WTC11 (cell line): ENCODE data around the gene RNF39. TPM values are rescaled to one million over a fixed set of nuclear protein-coding genes. Genes with fewer than 3 reads are reported as not detected.

Experiments
- ATF1 ChIP-seq: sonication (generic); formaldehyde crosslinking; IDR thresholded peaks from 2 replicates; pipeline ENCODE4 v1.8.1; 2023; ENCODE audit warnings: mild to moderate bottlenecking, moderate library complexity, missing genetic modification reagents
- CBFB ChIP-seq: sonication (generic); formaldehyde crosslinking; IDR thresholded peaks from 2 replicates; pipeline ENCODE4 v1.8.1; 2022; ENCODE audit warnings: mild to moderate bottlenecking, low read depth, missing genetic modification reagents
- FOXJ3 ChIP-seq: sonication (generic); formaldehyde crosslinking; IDR thresholded peaks from 2 replicates; pipeline ENCODE4 v1.9.0; 2021; ENCODE audit warnings: missing genetic modification reagents, mild to moderate bottlenecking, borderline replicate concordance
- FOXK1 ChIP-seq: sonication (generic); formaldehyde crosslinking; IDR thresholded peaks from 2 replicates; pipeline ENCODE4 v1.8.0; 2022; ENCODE audit warnings: mild to moderate bottlenecking, moderate library complexity, missing genetic modification reagents
- HMGA2 ChIP-seq: fragments of 250-450 bp; sonication (Bioruptor Pico); IDR thresholded peaks from 2 replicates; pipeline ENCODE4 v1.4.0; 2021; ENCODE audit warnings: mild to moderate bottlenecking, moderate library complexity
- JAZF1 ChIP-seq: fragments of 250-450 bp; sonication (Bioruptor Pico); IDR thresholded peaks from 2 replicates; pipeline ENCODE4 v1.9.0; 2021; ENCODE audit warnings: moderate library complexity, mild to moderate bottlenecking, inconsistent platforms
- NFYB ChIP-seq: sonication (generic); formaldehyde crosslinking; conservative IDR thresholded peaks from 2 replicates; pipeline ENCODE4 v1.8.0; 2022; ENCODE audit warnings: low read depth, missing genetic modification reagents
- NR3C1 ChIP-seq: sonication (generic); formaldehyde crosslinking; conservative IDR thresholded peaks from 2 replicates; pipeline ENCODE4 v1.8.1; 2023; ENCODE audit warnings: low read depth, mild to moderate bottlenecking, missing genetic modification reagents
- TEAD4 ChIP-seq: sonication (generic); formaldehyde crosslinking; IDR thresholded peaks from 2 replicates; pipeline ENCODE4 v1.8.0; 2022; ENCODE audit warnings: mild to moderate bottlenecking, missing genetic modification reagents
- ZNF121 ChIP-seq: sonication (generic); formaldehyde crosslinking; IDR thresholded peaks from 2 replicates; pipeline ENCODE4 v1.8.0; 2023; ENCODE audit warnings: missing genetic modification reagents
- ZNF138 ChIP-seq: sonication (generic); formaldehyde crosslinking; conservative IDR thresholded peaks from 2 replicates; pipeline ENCODE4 v1.8.1; 2022; ENCODE audit warnings: mild to moderate bottlenecking, moderate library complexity, missing genetic modification reagents
- ZNF396 ChIP-seq: fragments of 250-450 bp; sonication (Bioruptor Pico); IDR thresholded peaks from 2 replicates; pipeline ENCODE4 v1.8.0; 2021; ENCODE audit warnings: mild to moderate bottlenecking, moderate library complexity, borderline replicate concordance
- ZNF416 ChIP-seq: fragments of 250-450 bp; sonication (Bioruptor Pico); IDR thresholded peaks from 2 replicates; pipeline ENCODE4 v1.9.0; 2021; ENCODE audit warnings: mild to moderate bottlenecking, inconsistent platforms
- total RNA-seq: library from RNA; stranded (reverse); gene quantifications from 3 replicates; pipeline ENCODE4 v1.2.3, GENCODE V29; 2021
- TF ChIP-seq, protein P1 (sequence below): sonication (generic); formaldehyde crosslinking; IDR thresholded peaks from 2 replicates; pipeline ENCODE4 v1.8.1; 2022; ENCODE audit warnings: missing genetic modification reagents, borderline replicate concordance
- TF ChIP-seq, protein P2 (sequence below): fragments of 250-450 bp; sonication (Bioruptor Pico); IDR thresholded peaks from 2 replicates; pipeline ENCODE4 v1.9.0; 2021; ENCODE audit warnings: moderate library complexity, mild to moderate bottlenecking, inconsistent platforms, borderline replicate concordance
- TF ChIP-seq, protein P3 (sequence below): fragments of 250-450 bp; sonication (Bioruptor Pico); IDR thresholded peaks from 2 replicates; pipeline ENCODE4 v1.9.0; 2021; ENCODE audit warnings: mild to moderate bottlenecking
- TF ChIP-seq, protein P4 (sequence below): sonication (generic); formaldehyde crosslinking; IDR thresholded peaks from 2 replicates; pipeline ENCODE4 v1.8.1; 2023; ENCODE audit warnings: mild to moderate bottlenecking, moderate library complexity, missing genetic modification reagents
- TF ChIP-seq, protein P5 (sequence below): sonication (generic); formaldehyde crosslinking; IDR thresholded peaks from 2 replicates; pipeline ENCODE4 v1.8.0; 2022; ENCODE audit warnings: missing genetic modification reagents
- TF ChIP-seq, protein P6 (sequence below): sonication (generic); formaldehyde crosslinking; IDR thresholded peaks from 2 replicates; pipeline ENCODE4 v1.8.1; 2022; ENCODE audit warnings: low read depth, missing genetic modification reagents, borderline replicate concordance
- TF ChIP-seq, protein P7 (sequence below): sonication (generic); formaldehyde crosslinking; conservative IDR thresholded peaks from 2 replicates; pipeline ENCODE4 v1.8.1; 2022; ENCODE audit warnings: mild to moderate bottlenecking, missing genetic modification reagents
- TF ChIP-seq, protein P8 (sequence below): fragments of 250-450 bp; sonication (Bioruptor Pico); conservative IDR thresholded peaks from 2 replicates; pipeline ENCODE4 v1.9.0; 2021; ENCODE audit warnings: mild to moderate bottlenecking

Gene RNF39
- total RNA-seq, 1 experiment from 2014 or later, result 5.1 TPM

DNA sequence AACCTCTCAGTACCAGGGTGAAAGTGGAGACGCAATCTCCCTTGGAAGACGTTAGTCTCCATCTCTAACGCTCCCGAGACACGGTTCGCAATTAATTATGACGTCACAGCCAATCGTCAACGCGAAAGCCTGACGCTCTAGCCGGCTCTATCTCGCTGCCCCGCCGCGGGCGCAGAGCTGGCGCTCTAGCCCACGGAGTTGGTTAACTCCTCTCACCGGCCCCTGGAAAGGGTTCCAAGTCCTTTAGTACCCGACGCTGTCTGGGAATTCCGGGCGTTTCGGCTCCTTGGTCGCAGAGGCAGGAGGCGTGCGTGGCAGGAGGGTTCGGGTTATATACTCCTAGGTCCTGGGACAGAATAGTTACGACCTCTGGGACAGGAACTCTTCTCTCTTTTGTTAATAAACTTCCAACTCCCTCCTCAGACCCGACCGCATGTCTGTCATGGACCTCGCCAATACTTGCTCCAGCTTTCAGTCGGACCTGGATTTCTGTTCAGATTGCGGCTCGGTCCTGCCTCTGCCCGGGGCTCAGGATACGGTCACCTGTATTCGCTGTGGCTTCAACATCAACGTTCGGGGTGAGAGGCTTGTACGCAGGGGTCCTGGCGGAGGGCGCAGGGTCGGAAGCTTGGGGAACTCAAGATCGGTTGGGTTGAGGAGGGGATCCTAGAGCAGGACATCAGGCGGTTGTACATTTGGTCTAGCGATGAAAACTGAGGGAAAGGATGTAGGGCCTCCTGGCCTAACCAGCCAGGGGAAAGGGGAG is 14.3 kb downstream of the RNF39 start, which contains the start of gene POLR1H (continued):
- TF ChIP-seq, protein P1, sequence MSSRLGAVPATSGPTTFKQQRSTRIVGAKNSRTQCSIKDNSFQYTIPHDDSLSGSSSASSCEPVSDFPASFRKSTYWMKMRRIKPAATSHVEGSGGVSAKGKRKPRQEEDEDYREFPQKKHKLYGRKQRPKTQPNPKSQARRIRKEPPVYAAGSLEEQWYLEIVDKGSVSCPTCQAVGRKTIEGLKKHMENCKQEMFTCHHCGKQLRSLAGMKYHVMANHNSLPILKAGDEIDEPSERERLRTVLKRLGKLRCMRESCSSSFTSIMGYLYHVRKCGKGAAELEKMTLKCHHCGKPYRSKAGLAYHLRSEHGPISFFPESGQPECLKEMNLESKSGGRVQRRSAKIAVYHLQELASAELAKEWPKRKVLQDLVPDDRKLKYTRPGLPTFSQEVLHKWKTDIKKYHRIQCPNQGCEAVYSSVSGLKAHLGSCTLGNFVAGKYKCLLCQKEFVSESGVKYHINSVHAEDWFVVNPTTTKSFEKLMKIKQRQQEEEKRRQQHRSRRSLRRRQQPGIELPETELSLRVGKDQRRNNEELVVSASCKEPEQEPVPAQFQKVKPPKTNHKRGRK (CRISPR knock-in tag), result no peak
- TF ChIP-seq ZNF396 (CRISPR knock-in tag) (no peak), ZNF138 (CRISPR knock-in tag) (no peak), NR3C1 (CRISPR knock-in tag) (no peak), CBFB (no peak), ZNF121 (CRISPR knock-in tag) (no peak), NFYB (CRISPR knock-in tag) (peak; percentile 86), TEAD4 (CRISPR knock-in tag) (no peak), JAZF1 (CRISPR knock-in tag) (no peak), HMGA2 (no peak), ZNF416 (CRISPR knock-in tag) (no peak), ATF1 (CRISPR knock-in tag) (0 out of 2 replicates have a peak, but pooled peaks have one; percentile 55), FOXK1 (CRISPR knock-in tag) (peak; percentile 77), FOXJ3 (CRISPR knock-in tag) (no peak)
- TF ChIP-seq, protein P2, sequence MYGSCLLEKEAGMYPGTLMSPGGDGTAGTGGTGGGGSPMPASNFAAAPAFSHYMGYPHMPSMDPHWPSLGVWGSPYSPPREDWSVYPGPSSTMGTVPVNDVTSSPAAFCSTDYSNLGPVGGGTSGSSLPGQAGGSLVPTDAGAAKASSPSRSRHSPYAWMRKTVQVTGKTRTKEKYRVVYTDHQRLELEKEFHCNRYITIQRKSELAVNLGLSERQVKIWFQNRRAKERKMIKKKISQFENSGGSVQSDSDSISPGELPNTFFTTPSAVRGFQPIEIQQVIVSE (CRISPR knock-in tag), result no peak
- TF ChIP-seq, protein P3, sequence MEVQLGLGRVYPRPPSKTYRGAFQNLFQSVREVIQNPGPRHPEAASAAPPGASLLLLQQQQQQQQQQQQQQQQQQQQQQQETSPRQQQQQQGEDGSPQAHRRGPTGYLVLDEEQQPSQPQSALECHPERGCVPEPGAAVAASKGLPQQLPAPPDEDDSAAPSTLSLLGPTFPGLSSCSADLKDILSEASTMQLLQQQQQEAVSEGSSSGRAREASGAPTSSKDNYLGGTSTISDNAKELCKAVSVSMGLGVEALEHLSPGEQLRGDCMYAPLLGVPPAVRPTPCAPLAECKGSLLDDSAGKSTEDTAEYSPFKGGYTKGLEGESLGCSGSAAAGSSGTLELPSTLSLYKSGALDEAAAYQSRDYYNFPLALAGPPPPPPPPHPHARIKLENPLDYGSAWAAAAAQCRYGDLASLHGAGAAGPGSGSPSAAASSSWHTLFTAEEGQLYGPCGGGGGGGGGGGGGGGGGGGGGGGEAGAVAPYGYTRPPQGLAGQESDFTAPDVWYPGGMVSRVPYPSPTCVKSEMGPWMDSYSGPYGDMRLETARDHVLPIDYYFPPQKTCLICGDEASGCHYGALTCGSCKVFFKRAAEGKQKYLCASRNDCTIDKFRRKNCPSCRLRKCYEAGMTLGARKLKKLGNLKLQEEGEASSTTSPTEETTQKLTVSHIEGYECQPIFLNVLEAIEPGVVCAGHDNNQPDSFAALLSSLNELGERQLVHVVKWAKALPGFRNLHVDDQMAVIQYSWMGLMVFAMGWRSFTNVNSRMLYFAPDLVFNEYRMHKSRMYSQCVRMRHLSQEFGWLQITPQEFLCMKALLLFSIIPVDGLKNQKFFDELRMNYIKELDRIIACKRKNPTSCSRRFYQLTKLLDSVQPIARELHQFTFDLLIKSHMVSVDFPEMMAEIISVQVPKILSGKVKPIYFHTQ (CRISPR knock-in tag), result no peak
- TF ChIP-seq, protein P4, sequence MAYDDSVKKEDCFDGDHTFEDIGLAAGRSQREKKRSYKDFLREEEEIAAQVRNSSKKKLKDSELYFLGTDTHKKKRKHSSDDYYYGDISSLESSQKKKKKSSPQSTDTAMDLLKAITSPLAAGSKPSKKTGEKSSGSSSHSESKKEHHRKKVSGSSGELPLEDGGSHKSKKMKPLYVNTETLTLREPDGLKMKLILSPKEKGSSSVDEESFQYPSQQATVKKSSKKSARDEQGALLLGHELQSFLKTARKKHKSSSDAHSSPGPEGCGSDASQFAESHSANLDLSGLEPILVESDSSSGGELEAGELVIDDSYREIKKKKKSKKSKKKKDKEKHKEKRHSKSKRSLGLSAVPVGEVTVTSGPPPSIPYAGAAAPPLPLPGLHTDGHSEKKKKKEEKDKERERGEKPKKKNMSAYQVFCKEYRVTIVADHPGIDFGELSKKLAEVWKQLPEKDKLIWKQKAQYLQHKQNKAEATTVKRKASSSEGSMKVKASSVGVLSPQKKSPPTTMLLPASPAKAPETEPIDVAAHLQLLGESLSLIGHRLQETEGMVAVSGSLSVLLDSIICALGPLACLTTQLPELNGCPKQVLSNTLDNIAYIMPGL (CRISPR knock-in tag), result 0 out of 2 replicates have a peak, but pooled peaks have one; percentile 32
- TF ChIP-seq, protein P5, sequence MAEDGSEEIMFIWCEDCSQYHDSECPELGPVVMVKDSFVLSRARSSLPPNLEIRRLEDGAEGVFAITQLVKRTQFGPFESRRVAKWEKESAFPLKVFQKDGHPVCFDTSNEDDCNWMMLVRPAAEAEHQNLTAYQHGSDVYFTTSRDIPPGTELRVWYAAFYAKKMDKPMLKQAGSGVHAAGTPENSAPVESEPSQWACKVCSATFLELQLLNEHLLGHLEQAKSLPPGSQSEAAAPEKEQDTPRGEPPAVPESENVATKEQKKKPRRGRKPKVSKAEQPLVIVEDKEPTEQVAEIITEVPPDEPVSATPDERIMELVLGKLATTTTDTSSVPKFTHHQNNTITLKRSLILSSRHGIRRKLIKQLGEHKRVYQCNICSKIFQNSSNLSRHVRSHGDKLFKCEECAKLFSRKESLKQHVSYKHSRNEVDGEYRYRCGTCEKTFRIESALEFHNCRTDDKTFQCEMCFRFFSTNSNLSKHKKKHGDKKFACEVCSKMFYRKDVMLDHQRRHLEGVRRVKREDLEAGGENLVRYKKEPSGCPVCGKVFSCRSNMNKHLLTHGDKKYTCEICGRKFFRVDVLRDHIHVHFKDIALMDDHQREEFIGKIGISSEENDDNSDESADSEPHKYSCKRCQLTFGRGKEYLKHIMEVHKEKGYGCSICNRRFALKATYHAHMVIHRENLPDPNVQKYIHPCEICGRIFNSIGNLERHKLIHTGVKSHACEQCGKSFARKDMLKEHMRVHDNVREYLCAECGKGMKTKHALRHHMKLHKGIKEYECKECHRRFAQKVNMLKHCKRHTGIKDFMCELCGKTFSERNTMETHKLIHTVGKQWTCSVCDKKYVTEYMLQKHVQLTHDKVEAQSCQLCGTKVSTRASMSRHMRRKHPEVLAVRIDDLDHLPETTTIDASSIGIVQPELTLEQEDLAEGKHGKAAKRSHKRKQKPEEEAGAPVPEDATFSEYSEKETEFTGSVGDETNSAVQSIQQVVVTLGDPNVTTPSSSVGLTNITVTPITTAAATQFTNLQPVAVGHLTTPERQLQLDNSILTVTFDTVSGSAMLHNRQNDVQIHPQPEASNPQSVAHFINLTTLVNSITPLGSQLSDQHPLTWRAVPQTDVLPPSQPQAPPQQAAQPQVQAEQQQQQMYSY (CRISPR knock-in tag), result no peak
- TF ChIP-seq, protein P6, sequence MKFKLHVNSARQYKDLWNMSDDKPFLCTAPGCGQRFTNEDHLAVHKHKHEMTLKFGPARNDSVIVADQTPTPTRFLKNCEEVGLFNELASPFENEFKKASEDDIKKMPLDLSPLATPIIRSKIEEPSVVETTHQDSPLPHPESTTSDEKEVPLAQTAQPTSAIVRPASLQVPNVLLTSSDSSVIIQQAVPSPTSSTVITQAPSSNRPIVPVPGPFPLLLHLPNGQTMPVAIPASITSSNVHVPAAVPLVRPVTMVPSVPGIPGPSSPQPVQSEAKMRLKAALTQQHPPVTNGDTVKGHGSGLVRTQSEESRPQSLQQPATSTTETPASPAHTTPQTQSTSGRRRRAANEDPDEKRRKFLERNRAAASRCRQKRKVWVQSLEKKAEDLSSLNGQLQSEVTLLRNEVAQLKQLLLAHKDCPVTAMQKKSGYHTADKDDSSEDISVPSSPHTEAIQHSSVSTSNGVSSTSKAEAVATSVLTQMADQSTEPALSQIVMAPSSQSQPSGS (CRISPR knock-in tag), result no peak; the same call in 1 of the 2 replicates
- TF ChIP-seq, protein P7, sequence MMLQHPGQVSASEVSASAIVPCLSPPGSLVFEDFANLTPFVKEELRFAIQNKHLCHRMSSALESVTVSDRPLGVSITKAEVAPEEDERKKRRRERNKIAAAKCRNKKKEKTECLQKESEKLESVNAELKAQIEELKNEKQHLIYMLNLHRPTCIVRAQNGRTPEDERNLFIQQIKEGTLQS, result no peak
- TF ChIP-seq, protein P8, sequence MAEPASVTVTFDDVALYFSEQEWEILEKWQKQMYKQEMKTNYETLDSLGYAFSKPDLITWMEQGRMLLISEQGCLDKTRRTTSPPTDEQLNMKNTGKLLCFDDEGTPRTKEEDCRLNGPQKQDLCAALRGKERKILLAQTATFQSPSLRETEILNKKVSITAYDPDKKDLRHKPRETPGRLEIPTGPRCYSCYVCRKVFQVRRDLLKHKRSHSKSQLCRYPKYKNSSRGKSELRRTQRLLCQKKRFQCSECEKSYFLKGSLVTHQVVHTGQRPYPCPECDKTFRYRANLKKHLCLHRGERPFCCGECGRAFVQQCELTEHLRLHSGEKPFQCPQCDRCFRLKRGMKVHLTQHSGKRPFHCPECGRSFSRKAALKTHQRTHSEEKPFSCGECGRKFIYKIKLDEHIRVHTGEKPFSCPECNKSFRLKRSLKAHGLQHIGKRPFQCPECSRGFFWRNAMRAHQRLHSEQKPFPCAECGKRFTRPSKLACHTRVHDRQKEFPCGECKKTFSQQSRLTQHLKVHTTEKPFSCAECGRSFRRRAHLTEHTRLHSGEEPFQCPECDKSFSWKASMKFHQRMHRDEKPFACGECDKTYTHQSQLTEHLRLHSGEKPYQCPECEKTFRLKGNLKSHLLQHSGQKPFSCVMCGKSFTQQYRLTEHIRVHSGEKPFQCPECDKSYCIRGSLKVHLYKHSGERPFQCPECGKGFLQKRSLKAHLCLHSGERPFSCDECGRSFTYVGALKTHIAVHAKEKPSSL, result no peak
